AG09319 (cell line): ENCODE data around the gene SCNN1B.

Experiments
- DNase-seq: peaks from one replicate; pipeline ENCODE4 v3.0.0-alpha.2; 2010; ENCODE audit warnings: low read depth; ENCODE audit errors: extremely low read depth
- CTCF ChIP-seq: IDR thresholded peaks from 2 replicates; pipeline ENCODE4 v1.5.1; 2011; ENCODE audit warnings: low read depth, mild to moderate bottlenecking, inconsistent platforms, low read length, moderate library complexity

The SCNN1B gene

GRCh38 chr16:23333831-23334456 lies 31.8 kb downstream of the SCNN1B start:
- no peak for TF ChIP-seq CTCF
- no peak for DNase-seq

GRCh38 chr16:23334457-23334853 lies 32.4 kb downstream of the SCNN1B start:
- no peak for TF ChIP-seq CTCF
- no peak for DNase-seq

- TF ChIP-seq CTCF = no peak
- DNase-seq = no peak
These were observed 32.8 kb downstream of the SCNN1B start for GRCh38 chr16:23334950-23335349.

GRCh38 chr16:23337836-23338550 lies 35.9 kb downstream of the SCNN1B start:
- no peak for DNase-seq
- no peak for TF ChIP-seq CTCF

- DNase-seq = no peak
- TF ChIP-seq CTCF = no peak
These were observed 37.7 kb downstream of the SCNN1B start for GRCh38 chr16:23339787-23340186.

- TF ChIP-seq CTCF = no peak
- no peak for DNase-seq
These were observed 40.1 kb downstream of the SCNN1B start for GRCh38 chr16:23342083-23342640.

GRCh38 chr16:23343643-23344612 lies 41.8 kb downstream of the SCNN1B start:
- no peak for DNase-seq
- TF ChIP-seq CTCF = no peak
